Loucy (cell line): Measurements from ENCODE around the gene CASZ1.

Experiments used
- H2AFZ ChIP-seq: fragments of 200-600 bp; sonication (generic); 2 replicates; pipeline ENCODE4 v1.6.0; 2016; ENCODE audit warnings: antibody characterized with exemption, mild to moderate bottlenecking, low read length, moderate library complexity
- H3F3A ChIP-seq: fragments of 200-600 bp; 2 replicates; pipeline ENCODE4 v1.6.0; 2016; ENCODE audit warnings: antibody characterized with exemption, low read depth, mild to moderate bottlenecking
- H3K27me3 ChIP-seq: fragments of 200-600 bp; sonication (generic); 2 replicates; pipeline ENCODE4 v1.6.1; 2014; ENCODE audit warnings: low read length, mild to moderate bottlenecking; ENCODE audit not compliant: insufficient read depth, poor library complexity, severe bottlenecking
- H3K36me3 ChIP-seq: fragments of 200-600 bp; sonication (generic); 2 replicates; pipeline ENCODE4 v1.6.1; 2016; ENCODE audit warnings: low read length; ENCODE audit not compliant: insufficient read depth
- H3K4me1 ChIP-seq: fragments of 200-600 bp; sonication (generic); 2 replicates; pipeline ENCODE4 v1.5.1; 2014; ENCODE audit warnings: low read length, mild to moderate bottlenecking; ENCODE audit not compliant: insufficient read depth, poor library complexity, severe bottlenecking
- H3K4me2 ChIP-seq: fragments of 200-600 bp; sonication (generic); 2 replicates; pipeline ENCODE4 v1.6.0; 2014; ENCODE audit warnings: antibody characterized with exemption, low read length, low read depth, mild to moderate bottlenecking; ENCODE audit not compliant: poor library complexity, severe bottlenecking
- H3K4me3 ChIP-seq: fragments of 200-600 bp; sonication (generic); 2 replicates; pipeline ENCODE4 v1.5.1; 2014; ENCODE audit warnings: low read length, mild to moderate bottlenecking, mixed read lengths; ENCODE audit not compliant: poor library complexity, severe bottlenecking
- H3K79me2 ChIP-seq: fragments of 200-600 bp; sonication (generic); 2 replicates; pipeline ENCODE4 v1.6.1; 2014; ENCODE audit warnings: low read length; ENCODE audit not compliant: insufficient read depth
- H3K9ac ChIP-seq: fragments of 200-600 bp; sonication (generic); 2 replicates; pipeline ENCODE4 v1.6.0; 2014; ENCODE audit warnings: mild to moderate bottlenecking, low read depth, low read length, moderate library complexity; ENCODE audit not compliant: poor library complexity, severe bottlenecking
- H3K9me2 ChIP-seq: fragments of 200-600 bp; sonication (generic); replicated peaks from 2 replicates; pipeline ENCODE4 v1.6.1; 2016; ENCODE audit warnings: low read depth, low read length, mixed read lengths
- H3K9me3 ChIP-seq: fragments of 200-600 bp; sonication (generic); 2 replicates; pipeline ENCODE4 v1.6.1; 2014; ENCODE audit warnings: mild to moderate bottlenecking, antibody characterized with exemption, low read length, low read depth; ENCODE audit not compliant: insufficient read depth
- H4K20me1 ChIP-seq: fragments of 200-600 bp; sonication (generic); 2 replicates; pipeline ENCODE4 v1.6.0; 2014; ENCODE audit warnings: antibody characterized with exemption, low read length, mild to moderate bottlenecking; ENCODE audit not compliant: insufficient read depth, poor library complexity, severe bottlenecking
- EZH2phosphoT487 ChIP-seq: fragments of 200-600 bp; IDR thresholded peaks from 2 replicates; pipeline ENCODE4 v1.6.1; 2018; ENCODE audit warnings: antibody characterized with exemption, mild to moderate bottlenecking, moderate library complexity, borderline replicate concordance
- TF ChIP-seq, protein P1 (sequence below): fragments of 200-600 bp; sonication (generic); conservative IDR thresholded peaks from 2 replicates; pipeline ENCODE4 v1.5.1; 2014; ENCODE audit warnings: mild to moderate bottlenecking, antibody characterized with exemption, low read length

The CASZ1 gene

DNA sequence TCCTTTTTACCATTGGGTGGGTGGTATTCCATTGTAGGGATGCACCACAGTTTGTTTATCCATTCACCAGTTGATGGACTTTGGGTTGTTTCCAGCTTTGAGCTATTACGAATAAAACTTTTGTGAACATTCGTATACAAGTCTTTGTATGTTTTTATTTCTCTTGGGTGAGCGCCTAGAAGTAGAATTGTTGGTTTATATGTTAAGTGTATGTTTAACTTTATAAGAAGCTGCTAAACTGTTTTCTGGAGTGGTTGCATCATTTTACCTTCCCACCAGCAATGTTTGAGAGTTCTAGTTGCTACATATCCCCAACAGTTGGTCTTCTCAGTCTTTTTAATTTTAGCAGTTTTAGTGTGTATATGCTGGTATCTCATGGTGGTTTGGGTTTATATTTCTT, 189.2 kb downstream of the CASZ1 start:
- Histone ChIP-seq H3K4me3 (no peak overlapping the region), H3K9me3 (no peaks in the 10 kb centered on the region), H3K4me2 (no peak overlapping the region), H3K4me1 (no peaks in the 10 kb centered on the region), H3K9me2 (no peaks in the 10 kb centered on the region), H3F3A (no peaks in the 10 kb centered on the region), H3K36me3 (peaks cover 10% of the 10 kb centered on the region; the same call in 1 of the 2 replicates), H4K20me1 (no peaks in the 10 kb centered on the region), H3K9ac (no peak overlapping the region), H3K27me3 (no peaks in the 10 kb centered on the region), H2AFZ (no peak overlapping the region), H3K79me2 (no peaks in the 10 kb centered on the region)
- TF ChIP-seq, protein P1, sequence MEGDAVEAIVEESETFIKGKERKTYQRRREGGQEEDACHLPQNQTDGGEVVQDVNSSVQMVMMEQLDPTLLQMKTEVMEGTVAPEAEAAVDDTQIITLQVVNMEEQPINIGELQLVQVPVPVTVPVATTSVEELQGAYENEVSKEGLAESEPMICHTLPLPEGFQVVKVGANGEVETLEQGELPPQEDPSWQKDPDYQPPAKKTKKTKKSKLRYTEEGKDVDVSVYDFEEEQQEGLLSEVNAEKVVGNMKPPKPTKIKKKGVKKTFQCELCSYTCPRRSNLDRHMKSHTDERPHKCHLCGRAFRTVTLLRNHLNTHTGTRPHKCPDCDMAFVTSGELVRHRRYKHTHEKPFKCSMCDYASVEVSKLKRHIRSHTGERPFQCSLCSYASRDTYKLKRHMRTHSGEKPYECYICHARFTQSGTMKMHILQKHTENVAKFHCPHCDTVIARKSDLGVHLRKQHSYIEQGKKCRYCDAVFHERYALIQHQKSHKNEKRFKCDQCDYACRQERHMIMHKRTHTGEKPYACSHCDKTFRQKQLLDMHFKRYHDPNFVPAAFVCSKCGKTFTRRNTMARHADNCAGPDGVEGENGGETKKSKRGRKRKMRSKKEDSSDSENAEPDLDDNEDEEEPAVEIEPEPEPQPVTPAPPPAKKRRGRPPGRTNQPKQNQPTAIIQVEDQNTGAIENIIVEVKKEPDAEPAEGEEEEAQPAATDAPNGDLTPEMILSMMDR: no peak
- no peak for TF ChIP-seq EZH2phosphoT487

DNA sequence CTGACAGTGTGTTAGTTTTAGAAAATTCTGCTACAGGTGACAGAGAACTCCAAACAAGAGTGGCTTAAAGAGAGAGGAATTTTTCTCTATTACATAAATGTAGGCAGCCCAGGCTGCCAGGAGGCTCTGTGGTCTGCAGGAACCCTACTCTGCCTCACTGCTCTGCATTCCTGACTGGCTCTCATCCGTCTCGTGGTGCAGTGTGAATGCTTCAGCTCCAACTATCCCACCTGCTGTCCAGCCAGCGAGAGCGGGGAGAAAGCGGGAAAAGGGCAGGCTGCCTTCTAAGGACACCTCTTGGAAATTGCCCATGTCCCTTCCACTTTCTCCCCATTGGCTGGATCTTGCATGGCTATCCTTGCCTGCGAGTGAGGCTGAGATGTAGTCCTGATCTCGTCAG, 190.4 kb downstream of the CASZ1 start:
- Histone ChIP-seq H3K9ac (no peak overlapping the region), H2AFZ (no peak overlapping the region), H3F3A (no peaks in the 10 kb centered on the region), H3K4me1 (no peaks in the 10 kb centered on the region), H3K36me3 (peaks cover 10% of the 10 kb centered on the region; the same call in 1 of the 2 replicates), H3K4me3 (no peak overlapping the region), H3K9me3 (no peaks in the 10 kb centered on the region), H3K4me2 (no peak overlapping the region), H3K9me2 (no peaks in the 10 kb centered on the region), H4K20me1 (no peaks in the 10 kb centered on the region), H3K27me3 (no peaks in the 10 kb centered on the region), H3K79me2 (no peaks in the 10 kb centered on the region)
- TF ChIP-seq, protein P1: no peak
- TF ChIP-seq EZH2phosphoT487: no peak

DNA sequence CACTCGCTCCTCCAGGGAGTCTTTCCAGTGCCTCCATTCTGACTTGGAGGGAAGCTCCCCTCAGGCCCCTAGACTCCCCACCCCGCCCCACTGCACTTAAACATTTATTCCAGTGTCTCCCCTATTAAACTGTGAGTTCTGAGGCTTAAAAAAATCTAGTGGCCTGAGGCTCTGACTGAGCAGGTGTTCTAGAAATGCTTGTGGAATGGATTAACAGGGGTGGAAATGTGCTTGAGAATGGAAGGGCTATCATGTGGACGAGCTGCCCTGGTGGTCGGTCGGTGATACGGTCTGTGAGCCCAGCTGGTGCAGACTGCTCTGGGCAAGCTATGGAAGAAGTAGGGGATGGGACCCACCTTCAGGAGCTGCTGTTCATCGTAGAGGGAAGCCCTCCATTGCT, 191.5 kb downstream of the CASZ1 start:
- Histone ChIP-seq H3K9ac (no peak overlapping the region), H3K36me3 (peaks cover 10% of the 10 kb centered on the region; the same call in 1 of the 2 replicates), H3K4me1 (no peaks in the 10 kb centered on the region), H4K20me1 (no peaks in the 10 kb centered on the region), H3K27me3 (no peaks in the 10 kb centered on the region), H3K79me2 (no peaks in the 10 kb centered on the region), H3K4me2 (no peak overlapping the region), H3K4me3 (no peak overlapping the region), H3F3A (no peaks in the 10 kb centered on the region), H2AFZ (no peak overlapping the region), H3K9me3 (no peaks in the 10 kb centered on the region), H3K9me2 (no peaks in the 10 kb centered on the region)
- TF ChIP-seq, protein P1: no peak
- TF ChIP-seq EZH2phosphoT487: no peak
